Kidney (tissue), 14 donors: ENCODE results near the gene FARS2. TPM values are rescaled to one million over a fixed set of nuclear protein-coding genes. Genes with fewer than 3 reads are reported as not detected.

Experiments
- DNase-seq, 5 donors: peaks; one replicate each; pipeline ENCODE4 v3.0.0-alpha.2; 2013 to 2020
- FAIRE-seq: peaks from 2 replicates; lab custom pipeline; 2012; peaks lifted over from hg19 to GRCh38; lab: Jason Lieb, UNC
- H3K27ac ChIP-seq, 2 donors: one replicate each; pipeline ENCODE4 v1.7.0; 2013; ENCODE audit warnings: low read depth in 2 of 2, low read length in 2 of 2, inconsistent platforms in 1 of 2
- H3K27me3 ChIP-seq: one replicate; pipeline ENCODE4 v1.7.1; 2013; ENCODE audit warnings: low read length, inconsistent platforms; ENCODE audit not compliant: control insufficient read depth, insufficient read depth
- H3K36me3 ChIP-seq, 3 donors: one replicate each; pipeline versions ENCODE4 v1.7.0 to v1.7.1; 2013; ENCODE audit warnings: low read length in 3 of 3, control low read depth in 1 of 3, inconsistent platforms in 1 of 3; ENCODE audit not compliant: insufficient read depth in 3 of 3, control insufficient read depth in 2 of 3
- H3K4me1 ChIP-seq, 3 donors: one replicate each; pipeline versions ENCODE4 v1.7.0 to v1.7.1; 2013; ENCODE audit warnings: low read length in 3 of 3, inconsistent platforms in 1 of 3, low read depth in 1 of 3; ENCODE audit not compliant: control insufficient read depth in 2 of 3, insufficient read depth in 2 of 3
- H3K4me3 ChIP-seq, 3 donors: one replicate each; pipeline versions ENCODE4 v1.7.0 to v1.8.1; 2013; ENCODE audit warnings: low read length in 3 of 3, control low read depth in 1 of 3, inconsistent platforms in 1 of 3
- H3K9ac ChIP-seq, 3 donors: one replicate each; pipeline versions ENCODE4 v1.7.0 to v1.7.1; 2013; ENCODE audit warnings: low read length in 3 of 3, control low read depth in 1 of 3, inconsistent platforms in 1 of 3
- H3K9me3 ChIP-seq, 3 donors: one replicate each; pipeline versions ENCODE4 v1.7.0 to v1.7.1; 2013; ENCODE audit warnings: low read length in 3 of 3, control low read depth in 1 of 3, inconsistent platforms in 1 of 3; ENCODE audit not compliant: control insufficient read depth in 2 of 3, insufficient read depth in 1 of 3
- CTCF ChIP-seq: IDR thresholded peaks from 3 replicates; pipeline ENCODE4 v1.5.1; 2012; ENCODE audit warnings: mild to moderate bottlenecking, moderate library complexity, borderline replicate concordance; ENCODE audit not compliant: insufficient read depth; ENCODE audit errors: extremely low read depth
- intact Hi-C: fragments of 100-400 bp; cut with DNase I; formaldehyde crosslinking; loops from one replicate; pipeline ENCODE4 v1.11.1; 2022
- polyA plus RNA-seq: library from polyadenylated mRNA; stranded (reverse); fragments of 350-450 nt; fragmentation: Illumina TruSeq; extraction: RNeasy Lipid Tissue Mini Kit (QIAGEN cat#74804); gene quantifications from one replicate; pipeline ENCODE4 v1.2.3, GENCODE V29; 2014; ENCODE audit warnings: low read depth, low replicate concordance; ENCODE audit not compliant: insufficient read depth
- total RNA-seq: library from RNA; stranded (reverse); fragmentation: NEBNext Ultra II Directional; extraction: Animal tissue kit (Norgen Biotek cat#: 25700); gene quantifications from one replicate; pipeline ENCODE4 v1.2.1, GENCODE V29; 2021
- donor health status: control.
- donor health status: control.
- donor health status: control.
- donor health status: control.
- donor health status: control.
- donor health status: DM: yes; HTN: yes; CAD: no.
- donor health status: Normal renal cell carcinoma (clear cell type).

The FARS2 gene
- total and polyA plus RNA-seq, 2 donors from 2014 or later: 22.1 to 24.8 TPM

- Histone ChIP-seq H3K4me1 (no peaks in the 10 kb centered on the region), H3K9ac (no peak overlapping the region), H3K27me3 (no peaks in the 10 kb centered on the region), H3K9me3 (no peaks in the 10 kb centered on the region), H3K27ac (no peak overlapping the region), H3K36me3 (no peaks in the 10 kb centered on the region), H3K4me3 (no peak overlapping the region)
- no peak for FAIRE-seq
- TF ChIP-seq CTCF: no peak
- intact Hi-C loops: no loop called here
- peak in 1 of 5 donors; percentile 17 for DNase-seq
Measured at GRCh38 chr6:5630636-5631035, 369.3 kb downstream of the FARS2 start.

GRCh38 chr6:5632348-5632935 lies 371.1 kb downstream of the FARS2 start:
- no peaks in the 10 kb centered on the region for H3K9me3 ChIP-seq
- intact Hi-C loops: no loop called here
- DNase-seq (no peak), FAIRE-seq (no peak)
- no peak overlapping the region for H3K9ac ChIP-seq
- no peak overlapping the region for H3K27ac ChIP-seq
- no peaks in the 10 kb centered on the region for H3K27me3 ChIP-seq
- no peak overlapping the region for H3K4me3 ChIP-seq
- no peaks in the 10 kb centered on the region for H3K36me3 ChIP-seq
- no peak for TF ChIP-seq CTCF
- H3K4me1 ChIP-seq: no peaks in the 10 kb centered on the region

GRCh38 chr6:5634525-5634924 lies 373.2 kb downstream of the FARS2 start:
- H3K36me3 ChIP-seq: no peaks in the 10 kb centered on the region
- intact Hi-C loops: no loop called here
- H3K27ac ChIP-seq: no peak overlapping the region
- no peak for TF ChIP-seq CTCF
- no peaks in the 10 kb centered on the region for H3K27me3 ChIP-seq
- H3K9ac ChIP-seq: no peak overlapping the region
- no peaks in the 10 kb centered on the region for H3K9me3 ChIP-seq
- no peak overlapping the region for H3K4me3 ChIP-seq
- DNase-seq: no peak
- H3K4me1 ChIP-seq: no peaks in the 10 kb centered on the region
- no peak for FAIRE-seq
